ENCODE measurements around the gene NOC4L. TPM values are rescaled to one million over a fixed set of nuclear protein-coding genes. Genes with fewer than 3 reads are reported as not detected.

Gene NOC4L
- total RNA-seq, 1 experiment from 2014 or later, result 36.5 TPM

DNA sequence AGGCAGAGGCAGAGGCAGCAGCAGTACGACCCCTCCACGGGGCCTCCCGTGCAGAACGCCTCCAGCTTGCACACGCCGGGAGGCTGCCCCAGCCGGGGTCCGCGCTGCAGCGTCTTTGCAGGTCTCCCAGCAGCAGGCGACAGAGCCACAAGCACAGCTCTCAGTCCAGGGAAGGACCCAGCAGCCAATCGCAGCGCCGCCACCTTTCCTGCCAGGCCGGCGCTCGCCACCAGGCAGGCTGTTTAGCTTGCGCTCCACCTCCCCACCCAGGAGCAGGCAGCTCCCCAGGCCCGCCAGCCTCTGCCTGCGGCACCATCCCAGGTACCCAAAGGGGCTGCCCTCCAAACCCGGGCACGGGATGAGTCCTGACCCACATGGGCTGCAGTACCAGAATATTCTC lies 25.4 kb upstream of the NOC4L start:
- H3K23ac ChIP-seq (ENCODE audit: insufficient read length, low read depth, low read length), result no peak overlapping the region
- H3K4me1 Mint-ChIP-seq, result no peaks in the 10 kb centered on the region

More for the DNA sequence above, 25.4 kb upstream of the NOC4L start:
- H3K9ac ChIP-seq (ENCODE audit: extremely low read depth, insufficient read length, low read length), result no peak overlapping the region
- no peaks in the 10 kb centered on the region for H3K27me3 Mint-ChIP-seq (ENCODE audit: low read depth)
- no peak overlapping the region for H3K14ac ChIP-seq (ENCODE audit: insufficient read depth, low read length)
- no CpG with 5 or more reads among the region's 22 CpGs for WGBS (ENCODE audit: extremely low coverage, insufficient read length, low lambda C conversion rate)
- no peak overlapping the region for H3K18ac ChIP-seq (ENCODE audit: insufficient read length, low read depth, low read length)
- no peaks in the 10 kb centered on the region for H3K79me2 ChIP-seq (ENCODE audit: insufficient read depth, low read length)
- no peak overlapping the region for H2BK5ac ChIP-seq (ENCODE audit: insufficient read length, low read length)
- no peak overlapping the region for H2AK5ac ChIP-seq (ENCODE audit: insufficient read length, low read length)
- no peak overlapping the region for H3K4me3 Mint-ChIP-seq
- H2AFZ ChIP-seq (ENCODE audit: low read length), result no peak overlapping the region
- H3K56ac ChIP-seq (ENCODE audit: insufficient read length, low read depth, low read length), result no peak overlapping the region
- TF ChIP-seq, protein P1, sequence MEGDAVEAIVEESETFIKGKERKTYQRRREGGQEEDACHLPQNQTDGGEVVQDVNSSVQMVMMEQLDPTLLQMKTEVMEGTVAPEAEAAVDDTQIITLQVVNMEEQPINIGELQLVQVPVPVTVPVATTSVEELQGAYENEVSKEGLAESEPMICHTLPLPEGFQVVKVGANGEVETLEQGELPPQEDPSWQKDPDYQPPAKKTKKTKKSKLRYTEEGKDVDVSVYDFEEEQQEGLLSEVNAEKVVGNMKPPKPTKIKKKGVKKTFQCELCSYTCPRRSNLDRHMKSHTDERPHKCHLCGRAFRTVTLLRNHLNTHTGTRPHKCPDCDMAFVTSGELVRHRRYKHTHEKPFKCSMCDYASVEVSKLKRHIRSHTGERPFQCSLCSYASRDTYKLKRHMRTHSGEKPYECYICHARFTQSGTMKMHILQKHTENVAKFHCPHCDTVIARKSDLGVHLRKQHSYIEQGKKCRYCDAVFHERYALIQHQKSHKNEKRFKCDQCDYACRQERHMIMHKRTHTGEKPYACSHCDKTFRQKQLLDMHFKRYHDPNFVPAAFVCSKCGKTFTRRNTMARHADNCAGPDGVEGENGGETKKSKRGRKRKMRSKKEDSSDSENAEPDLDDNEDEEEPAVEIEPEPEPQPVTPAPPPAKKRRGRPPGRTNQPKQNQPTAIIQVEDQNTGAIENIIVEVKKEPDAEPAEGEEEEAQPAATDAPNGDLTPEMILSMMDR (conservative IDR thresholded peaks at IDR 0.05), result no peak
- H3K23me2 ChIP-seq (ENCODE audit: insufficient read length, low read depth, low read length, poor library complexity, severe bottlenecking), result no peaks in the 10 kb centered on the region
- peaks cover 17 to 41% (median 40%) of the 10 kb centered on the region in 3 experiments; a peak in 6 of 7 replicates for H3K36me3 Mint-ChIP-seq (ENCODE audit: insufficient read depth in 1 of 3, low read depth in 3 of 3)
- peak; percentile 68 for DNase-seq
- H3K79me1 ChIP-seq (ENCODE audit: insufficient read depth, low read depth, low read length, poor library complexity, severe bottlenecking), result no peaks in the 10 kb centered on the region
- no peaks in the 10 kb centered on the region for H3K4me1 ChIP-seq (ENCODE audit: insufficient read depth, low read length)
- H2BK12ac ChIP-seq (ENCODE audit: insufficient read length, low read depth, low read length), result no peak overlapping the region
- no peak overlapping the region for H3K4ac ChIP-seq (ENCODE audit: low read depth, low read length)
- no peak overlapping the region for H2BK20ac ChIP-seq (ENCODE audit: low read depth, low read length, poor library complexity, severe bottlenecking)
- no peak overlapping the region for H3T11ph ChIP-seq (ENCODE audit: low read length)
- H3K9me3 ChIP-seq (ENCODE audit: control insufficient read depth, low read depth, low read length), result no peaks in the 10 kb centered on the region
- no peaks in the 10 kb centered on the region for H4K20me1 ChIP-seq (ENCODE audit: control insufficient read depth, insufficient read depth, insufficient read length)
- H4K5ac ChIP-seq (ENCODE audit: insufficient read length, low read depth, low read length), result no peak overlapping the region
- H2BK120ac ChIP-seq (ENCODE audit: low read depth, low read length, poor library complexity, severe bottlenecking), result no peak overlapping the region
- no peak overlapping the region for H4K91ac ChIP-seq (ENCODE audit: insufficient read length, low read depth, low read length)
- no peak overlapping the region for H3K4me2 ChIP-seq (ENCODE audit: insufficient read depth, insufficient read length, low read length)
- H3K27ac ChIP-seq (ENCODE audit: insufficient read length, low read depth, low read length), result no peak overlapping the region
- no peaks in the 10 kb centered on the region for H3K9me3 Mint-ChIP-seq
- no peak overlapping the region for H2BK15ac ChIP-seq (ENCODE audit: low read depth, low read length)
- no peak overlapping the region for H4K8ac ChIP-seq (replicated peaks; ENCODE audit: insufficient read length, low read depth, low read length)
- no peak overlapping the region for H3K27ac Mint-ChIP-seq
- H3K27me3 ChIP-seq (ENCODE audit: insufficient read depth, low read length), result no peaks in the 10 kb centered on the region
